Measurements from ENCODE around the gene PLCG2. TPM values are rescaled to one million over a fixed set of nuclear protein-coding genes. Genes with fewer than 3 reads are reported as not detected.

The PLCG2 gene
- total RNA-seq, 1 donor from 2014 or later, result 1.7 TPM

GRCh38 chr16:81942007-81942601 lies 163.0 kb downstream of the PLCG2 start:
- H3K4me1 Mint-ChIP-seq, result peaks cover 37% of the 10 kb centered on the region
- H3K27ac Mint-ChIP-seq (ENCODE audit: unreplicated experiment), result no peak overlapping the region
- no peaks in the 10 kb centered on the region for H3K9me3 Mint-ChIP-seq
- DNase-seq (ENCODE audit: low read depth, low spot score), result no peak
- no peaks in the 10 kb centered on the region for H3K36me3 Mint-ChIP-seq (ENCODE audit: low read depth)
- TF ChIP-seq CTCF (conservative IDR thresholded peaks at IDR 0.05), result no peak
- H3K4me3 Mint-ChIP-seq, result no peak overlapping the region
- no peaks in the 10 kb centered on the region for H3K27me3 Mint-ChIP-seq (ENCODE audit: low read depth)

DNA sequence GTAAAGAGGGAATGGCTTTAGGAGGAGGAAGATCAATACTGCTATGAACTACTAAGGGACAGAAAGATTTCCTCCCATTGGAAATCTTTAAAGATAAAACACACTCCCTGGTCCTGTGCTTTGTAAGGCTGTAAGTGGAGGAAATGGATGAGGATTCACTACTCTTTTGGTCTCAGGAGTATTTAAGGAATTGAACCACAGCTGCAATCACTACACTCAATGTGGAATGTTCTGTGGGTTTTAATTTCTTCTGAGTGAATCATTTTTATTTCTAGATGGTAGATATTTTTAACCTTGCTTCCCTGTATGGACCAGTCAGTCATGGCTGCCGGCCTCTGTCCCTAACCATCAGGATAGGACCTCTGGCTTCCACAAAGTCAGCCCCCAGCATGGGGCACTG lies 166.6 kb downstream of the PLCG2 start:
- Mint-ChIP-seq H3K9me3 (peaks cover 3% of the 10 kb centered on the region), H3K4me1 (peaks cover 23% of the 10 kb centered on the region), H3K4me3 (no peak overlapping the region), H3K27me3 (ENCODE audit: low read depth) (no peaks in the 10 kb centered on the region), H3K27ac (ENCODE audit: unreplicated experiment) (no peak overlapping the region), H3K36me3 (ENCODE audit: low read depth) (no peaks in the 10 kb centered on the region)
- TF ChIP-seq CTCF (conservative IDR thresholded peaks at IDR 0.05), result no peak
- DNase-seq (ENCODE audit: low read depth, low spot score), result no peak

DNA sequence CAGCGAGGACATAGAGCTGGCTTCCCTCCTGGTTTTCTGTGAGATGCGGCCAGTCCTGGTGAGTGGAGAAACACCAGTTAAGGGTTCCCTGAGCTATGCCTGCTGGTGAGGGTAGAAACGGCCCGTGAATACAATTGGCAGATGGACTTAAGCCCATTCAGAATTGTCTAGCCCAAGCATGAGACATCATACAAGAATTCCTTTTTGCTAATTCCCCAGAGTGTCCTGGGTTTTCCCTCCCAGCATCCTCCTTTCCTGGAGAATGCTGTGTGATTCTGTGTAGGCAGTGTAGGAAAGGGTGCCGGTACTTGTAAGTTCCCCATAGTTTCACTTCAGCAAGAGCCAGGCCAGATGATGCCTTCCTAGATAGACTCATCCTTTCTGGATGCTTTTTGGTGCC lies 167.1 kb downstream of the PLCG2 start:
- no peak for TF ChIP-seq CTCF (conservative IDR thresholded peaks at IDR 0.05)
- Mint-ChIP-seq H3K4me3 (no peak overlapping the region), H3K4me1 (peaks cover 19% of the 10 kb centered on the region), H3K27ac (ENCODE audit: unreplicated experiment) (no peak overlapping the region), H3K36me3 (ENCODE audit: low read depth) (no peaks in the 10 kb centered on the region), H3K9me3 (peaks cover 3% of the 10 kb centered on the region), H3K27me3 (ENCODE audit: low read depth) (no peaks in the 10 kb centered on the region)
- no peak for DNase-seq (ENCODE audit: low read depth, low spot score)

DNA sequence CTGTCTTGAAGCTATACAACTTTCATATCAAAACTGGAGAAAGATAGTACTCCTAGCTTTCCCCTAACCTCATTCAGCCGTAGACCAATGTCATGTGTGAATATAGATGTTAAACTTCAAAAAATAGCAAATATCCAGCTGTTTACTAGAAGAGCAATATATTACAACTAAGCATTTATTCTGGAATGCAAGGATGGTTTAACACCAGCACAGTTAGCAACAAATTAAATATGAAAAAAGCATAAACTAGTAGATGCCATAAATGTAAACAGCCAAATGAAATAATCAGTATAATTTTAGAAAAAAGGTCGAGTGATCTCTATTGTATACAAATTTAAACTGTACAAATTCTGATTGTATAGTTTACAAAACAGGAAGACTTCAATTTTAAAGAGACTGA lies 172.5 kb downstream of the PLCG2 start:
- Mint-ChIP-seq H3K4me3 (no peak overlapping the region), H3K27ac (ENCODE audit: unreplicated experiment) (no peak overlapping the region), H3K36me3 (ENCODE audit: low read depth) (no peaks in the 10 kb centered on the region), H3K4me1 (peaks cover 11% of the 10 kb centered on the region), H3K9me3 (peaks cover 20% of the 10 kb centered on the region), H3K27me3 (ENCODE audit: low read depth) (no peaks in the 10 kb centered on the region)
- no peak for TF ChIP-seq CTCF (conservative IDR thresholded peaks at IDR 0.05)
- DNase-seq (ENCODE audit: low read depth, low spot score), result no peak

- H3K9me3 Mint-ChIP-seq, result peaks cover 16% of the 10 kb centered on the region
- no peak for TF ChIP-seq CTCF (conservative IDR thresholded peaks at IDR 0.05)
- H3K27me3 Mint-ChIP-seq (ENCODE audit: low read depth), result no peaks in the 10 kb centered on the region
- peaks cover 11% of the 10 kb centered on the region for H3K4me1 Mint-ChIP-seq
- H3K36me3 Mint-ChIP-seq (ENCODE audit: low read depth), result no peaks in the 10 kb centered on the region
- H3K4me3 Mint-ChIP-seq, result no peak overlapping the region
- no peak overlapping the region for H3K27ac Mint-ChIP-seq (ENCODE audit: unreplicated experiment)
- DNase-seq (ENCODE audit: low read depth, low spot score), result no peak
These were observed 177.3 kb downstream of the PLCG2 start for GRCh38 chr16:81956213-81956948.

Measured in neural crest cell (in vitro differentiated cells).